HG03521 (cell line): ENCODE data around the gene HIP1.
"Not testable (repeated sequence)": the region's sequence is repeated elsewhere in the genome, so short reads cannot be mapped to it uniquely, and the experiment has no call there.

ENCODE experiments used
- ATAC-seq: cut with Tn5 transposase; IDR thresholded peaks from one replicate; pipeline ENCODE4 v1.9.1; 2021; ENCODE audit warnings: mild to moderate bottlenecking, moderate library complexity; ENCODE audit not compliant: unreplicated experiment

Gene HIP1

GRCh38 chr7:75646571-75647102 lies 92.1 kb downstream of the HIP1 start:
- ATAC-seq: no peak

GRCh38 chr7:75645570-75645969 lies 93.2 kb downstream of the HIP1 start:
- ATAC-seq: no peak

- no peak for ATAC-seq
Measured at GRCh38 chr7:75644589-75644988, 94.2 kb downstream of the HIP1 start.

GRCh38 chr7:75642810-75643486 lies 95.8 kb downstream of the HIP1 start:
- no peak for ATAC-seq

GRCh38 chr7:75640201-75640600 lies 98.5 kb downstream of the HIP1 start:
- no peak for ATAC-seq

DNA sequence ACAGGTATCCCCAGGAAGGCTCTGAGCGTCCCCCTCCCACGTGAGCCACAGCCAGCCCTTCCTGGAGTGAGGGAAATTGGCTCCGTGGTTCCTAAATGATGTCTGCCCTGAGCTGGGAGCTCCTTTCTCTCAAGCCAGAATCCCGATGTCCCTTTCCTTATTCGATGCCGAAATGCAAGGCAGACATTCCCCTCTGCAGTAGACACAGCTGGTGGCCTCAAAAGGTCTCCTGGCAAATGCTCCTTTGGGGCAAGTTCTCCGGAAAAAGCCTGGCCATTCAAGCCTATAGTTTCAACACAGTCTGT lies 98.9 kb downstream of the HIP1 start:
- ATAC-seq: no peak

DNA sequence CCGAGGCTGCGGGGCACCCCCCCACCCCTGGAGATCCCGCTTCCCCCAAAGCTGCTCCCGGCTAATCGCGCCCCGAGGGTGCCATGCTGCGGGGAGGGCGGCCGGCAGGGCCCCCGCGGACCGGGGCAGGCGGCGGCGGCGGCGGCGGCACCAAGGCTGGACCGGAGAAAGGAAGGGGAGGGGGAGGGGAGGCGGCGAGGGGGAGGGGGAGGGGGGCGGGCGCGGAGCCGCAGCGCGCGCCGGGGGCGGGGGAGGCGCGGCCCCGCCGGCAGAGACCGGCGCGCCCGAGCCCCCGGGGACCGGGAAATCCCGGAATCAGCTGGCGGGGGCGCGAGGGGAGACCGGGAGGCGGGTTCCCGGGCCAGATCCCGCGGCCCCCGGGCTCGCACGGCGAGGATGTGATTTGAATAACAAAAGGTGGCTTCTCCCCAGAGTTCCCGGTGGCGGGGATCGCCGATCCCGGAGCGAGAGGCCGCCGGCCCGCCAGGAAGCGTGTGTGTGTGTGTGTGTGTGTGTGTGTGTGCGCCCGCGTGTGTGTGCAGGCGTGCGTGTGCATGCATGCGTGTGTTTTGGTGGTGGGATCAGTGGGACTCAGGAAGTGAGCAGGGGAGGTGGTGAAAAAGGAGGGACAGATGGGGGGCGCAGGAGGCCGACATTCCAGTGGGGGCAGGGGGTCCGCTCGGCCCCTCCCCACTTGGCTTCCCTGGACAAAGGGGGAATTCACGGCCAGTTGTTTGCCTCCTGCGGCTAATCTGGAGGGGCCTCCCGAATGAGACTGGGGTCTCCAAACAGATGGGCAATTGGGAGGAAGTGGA lies 99.5 kb downstream of the HIP1 start:
- no peak for ATAC-seq

DNA sequence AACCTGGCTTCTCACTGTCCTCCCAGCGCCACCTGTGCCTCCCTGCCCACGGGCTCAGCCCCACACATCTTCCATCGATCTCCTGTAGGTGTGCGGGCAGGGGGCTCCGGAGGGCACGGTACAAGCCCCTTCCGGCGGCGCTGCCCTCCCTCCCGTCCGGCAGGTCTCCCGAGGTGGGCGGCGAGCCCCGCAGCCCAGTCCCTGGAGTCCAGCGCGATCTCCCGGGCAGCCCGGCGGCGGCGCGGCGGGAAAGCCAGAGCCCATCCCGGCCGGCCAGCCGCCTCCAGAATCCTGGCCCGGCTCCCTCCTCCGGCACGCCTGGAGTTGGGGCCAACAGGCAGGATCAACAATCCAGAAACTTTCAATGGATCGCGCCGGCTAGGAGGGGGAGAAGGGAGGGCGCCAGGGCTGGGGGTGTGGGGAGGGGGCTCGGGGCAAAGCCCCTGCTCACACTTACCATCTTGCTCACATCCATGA lies 100.1 kb downstream of the HIP1 start:
- ATAC-seq: no peak

- ATAC-seq: no peak
Measured at GRCh38 chr7:75637854-75638593, 100.7 kb downstream of the HIP1 start.

DNA sequence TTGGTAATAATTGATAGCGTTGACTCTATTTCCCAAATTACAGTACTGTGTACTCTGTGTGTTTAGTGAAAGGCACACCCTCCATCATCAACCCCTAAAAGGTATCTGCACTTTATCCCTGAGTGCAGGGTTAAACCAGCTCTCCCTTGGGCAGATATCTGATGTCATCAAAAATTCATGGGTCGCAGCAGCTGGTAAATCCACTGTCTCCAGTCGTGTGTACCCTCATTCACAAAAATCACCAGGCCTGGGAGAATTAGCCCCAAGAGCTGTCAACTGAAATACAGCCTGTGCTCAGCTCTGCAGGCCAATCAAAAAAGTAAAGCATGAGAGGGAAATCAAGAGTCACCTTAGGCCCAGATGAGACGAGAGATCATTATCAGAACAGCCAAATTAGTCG lies 103.7 kb downstream of the HIP1 start:
- no peak for ATAC-seq

- not testable (repeated sequence) for ATAC-seq
Measured at GRCh38 chr7:75632587-75632986, 106.2 kb downstream of the HIP1 start.

GRCh38 chr7:75631711-75632110 lies 107.0 kb downstream of the HIP1 start:
- no peak for ATAC-seq

GRCh38 chr7:75630549-75630948 lies 108.2 kb downstream of the HIP1 start:
- no peak for ATAC-seq

DNA sequence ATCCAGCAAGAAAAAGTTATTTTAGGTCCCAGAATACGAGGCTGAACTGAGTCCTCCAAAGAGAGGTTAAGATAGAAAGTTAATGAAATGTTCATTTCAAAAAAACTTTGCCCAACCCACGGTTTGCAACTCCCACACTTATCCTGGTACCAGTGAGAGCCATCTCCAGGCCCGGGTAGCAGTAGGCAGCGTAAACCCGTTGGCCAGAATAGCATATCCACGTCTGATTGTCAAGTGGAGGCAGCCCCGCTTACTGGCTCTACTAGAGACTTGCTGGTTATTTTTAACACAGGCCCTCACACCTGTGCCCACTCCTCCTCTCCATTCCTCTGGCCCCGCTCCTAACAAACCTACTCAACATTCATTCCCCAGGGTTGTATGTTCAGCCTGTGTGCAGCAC lies 109.7 kb downstream of the HIP1 start:
- ATAC-seq: no peak

GRCh38 chr7:75628055-75628454 lies 110.7 kb downstream of the HIP1 start:
- no peak for ATAC-seq

DNA sequence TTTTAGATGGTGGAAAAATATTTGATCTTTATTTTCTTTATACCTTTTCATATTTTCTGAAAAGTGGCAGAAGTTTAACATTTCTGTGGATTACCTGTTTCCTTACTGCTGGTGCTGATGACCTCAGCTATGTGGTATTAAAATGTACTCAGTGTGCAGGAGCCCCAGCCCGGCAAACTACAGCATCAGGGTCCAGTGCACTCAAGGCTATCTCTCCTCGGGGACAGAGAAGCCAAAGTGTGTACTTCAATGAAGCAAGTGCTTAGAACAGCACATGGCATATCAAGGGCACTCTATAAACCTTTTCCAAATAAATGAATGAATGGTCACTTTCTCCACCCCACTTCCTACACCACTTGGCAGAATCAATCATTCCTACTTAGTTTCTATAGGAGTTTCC lies 111.8 kb downstream of the HIP1 start:
- no peak for ATAC-seq

- ATAC-seq: no peak
Measured at GRCh38 chr7:75625868-75626267, 112.9 kb downstream of the HIP1 start.

GRCh38 chr7:75624134-75624832 lies 114.5 kb downstream of the HIP1 start:
- ATAC-seq: no peak

DNA sequence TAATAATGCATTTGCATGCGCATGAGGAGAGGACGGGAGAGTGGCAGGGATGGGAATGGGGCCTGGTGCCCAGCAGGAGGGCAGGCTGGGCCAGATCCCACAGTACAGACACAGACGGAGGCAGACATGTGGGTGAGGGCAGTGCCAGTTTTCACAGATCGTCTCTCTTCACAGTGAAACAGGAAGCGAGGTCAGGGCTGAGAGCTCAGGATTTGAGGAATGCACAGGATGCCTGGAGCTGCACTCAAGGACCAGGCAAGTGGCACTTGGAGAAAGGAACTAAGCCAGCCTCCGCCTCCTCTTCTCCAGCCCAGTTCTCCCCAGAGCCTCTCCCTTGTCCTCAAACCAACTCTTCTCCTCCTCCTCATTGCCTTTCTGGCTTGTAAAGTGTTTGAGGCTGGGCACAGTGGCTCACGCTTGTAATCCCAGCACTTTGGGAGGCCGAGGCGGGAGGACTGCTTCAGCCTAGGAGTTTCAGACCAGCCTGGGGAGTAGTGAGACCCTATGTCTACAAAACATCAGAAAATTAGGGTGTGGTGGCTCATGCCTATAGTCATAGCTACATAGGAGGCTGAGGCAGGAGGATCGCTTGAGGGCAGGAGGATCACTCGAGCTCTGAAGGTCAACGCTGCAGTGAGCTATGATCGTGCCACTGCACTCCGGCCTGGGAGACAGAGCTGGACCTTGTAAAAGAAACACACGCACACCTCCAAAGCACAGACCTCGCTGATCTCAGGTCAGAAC lies 115.2 kb downstream of the HIP1 start:
- ATAC-seq: no peak

- no peak for ATAC-seq
Measured at GRCh38 chr7:75621124-75621523, 117.6 kb downstream of the HIP1 start.
